H1 (cell line): ENCODE data around the gene SLC43A3. TPM values are rescaled to one million over a fixed set of nuclear protein-coding genes. Genes with fewer than 3 reads are reported as not detected.

Source experiments
- BACH1 ChIP-seq: IDR thresholded peaks from 2 replicates; pipeline ENCODE4 v1.6.1; 2012; ENCODE audit warnings: low read length, improper control_type of control experiment
- EP300 ChIP-seq, 2 experiments: IDR thresholded peaks; 1 replicate in 1 of 2; 2 replicates in 1 of 2; pipeline ENCODE4 v1.6.1; 2011 to 2012; ENCODE audit warnings: low read depth in 2 of 2, low read length in 2 of 2, mild to moderate bottlenecking in 2 of 2, borderline replicate concordance in 1 of 2, inconsistent platforms in 1 of 2, moderate library complexity in 1 of 2
- polyA plus RNA-seq, 7 experiments: library from polyadenylated mRNA; depleted of rRNA in 3 of 7; stranded (reverse) in 5 of 7; unstranded in 2 of 7; fragments of >200 nt in 5 of 7; fragments of 200-250 nt in 2 of 7; gene quantifications; 1 replicate in 5 of 7; 2 replicates in 1 of 7; 4 replicates in 1 of 7; pipeline versions ENCODE4 v1.2.1 to v1.2.3, GENCODE V29; 2011 to 2013; ENCODE audit warnings: missing spikeins in 2 of 7, mixed read lengths in 2 of 7
- total RNA-seq: library from RNA; stranded (reverse); fragmentation: NEBNext Ultra II Directional; extraction: Animal tissue kit (Norgen Biotek cat#: 25700); gene quantifications from 2 replicates; pipeline ENCODE4 v1.2.1, GENCODE V29; 2021

Gene SLC43A3
- total and polyA plus RNA-seq, 2 of the 8 experiments (the other 6 are each of a cell fraction or from before 2014, with no cell fraction given), result 31.8 to 67.8 TPM

- no peak for TF ChIP-seq BACH1
- TF ChIP-seq EP300 (IDR thresholded peaks at IDR 0.05; ENCODE audit: borderline replicate concordance in 1 of 2, low read depth in 2 of 2, low read length in 2 of 2), result no peak
Observed at GRCh38 chr11:57357856-57358255, 69.1 kb downstream of the SLC43A3 start (continued).
